Coronary artery (tissue), 2 donors: Measurements from ENCODE around the gene TYMP.

Source experiments
- DNase-seq: peaks from one replicate; pipeline ENCODE4 v3.0.0-alpha.2; 2017; ENCODE audit warnings: low spot score
- H3K27ac ChIP-seq, 2 donors: fragments of 200-600 bp; sonication (generic); one replicate each; pipeline ENCODE4 v1.5.1; 2016 to 2019
- H3K4me3 ChIP-seq: fragments of 200-600 bp; sonication (generic); 2 replicates; pipeline ENCODE4 v1.5.1; 2016; ENCODE audit warnings: mild to moderate bottlenecking, moderate library complexity
- TF ChIP-seq, protein P1 (sequence below): fragments of 200-600 bp; sonication (generic); IDR thresholded peaks from one replicate; pipeline ENCODE4 v1.5.1; 2019; ENCODE audit warnings: antibody characterized with exemption

Gene TYMP, protein sequence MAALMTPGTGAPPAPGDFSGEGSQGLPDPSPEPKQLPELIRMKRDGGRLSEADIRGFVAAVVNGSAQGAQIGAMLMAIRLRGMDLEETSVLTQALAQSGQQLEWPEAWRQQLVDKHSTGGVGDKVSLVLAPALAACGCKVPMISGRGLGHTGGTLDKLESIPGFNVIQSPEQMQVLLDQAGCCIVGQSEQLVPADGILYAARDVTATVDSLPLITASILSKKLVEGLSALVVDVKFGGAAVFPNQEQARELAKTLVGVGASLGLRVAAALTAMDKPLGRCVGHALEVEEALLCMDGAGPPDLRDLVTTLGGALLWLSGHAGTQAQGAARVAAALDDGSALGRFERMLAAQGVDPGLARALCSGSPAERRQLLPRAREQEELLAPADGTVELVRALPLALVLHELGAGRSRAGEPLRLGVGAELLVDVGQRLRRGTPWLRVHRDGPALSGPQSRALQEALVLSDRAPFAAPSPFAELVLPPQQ

DNA sequence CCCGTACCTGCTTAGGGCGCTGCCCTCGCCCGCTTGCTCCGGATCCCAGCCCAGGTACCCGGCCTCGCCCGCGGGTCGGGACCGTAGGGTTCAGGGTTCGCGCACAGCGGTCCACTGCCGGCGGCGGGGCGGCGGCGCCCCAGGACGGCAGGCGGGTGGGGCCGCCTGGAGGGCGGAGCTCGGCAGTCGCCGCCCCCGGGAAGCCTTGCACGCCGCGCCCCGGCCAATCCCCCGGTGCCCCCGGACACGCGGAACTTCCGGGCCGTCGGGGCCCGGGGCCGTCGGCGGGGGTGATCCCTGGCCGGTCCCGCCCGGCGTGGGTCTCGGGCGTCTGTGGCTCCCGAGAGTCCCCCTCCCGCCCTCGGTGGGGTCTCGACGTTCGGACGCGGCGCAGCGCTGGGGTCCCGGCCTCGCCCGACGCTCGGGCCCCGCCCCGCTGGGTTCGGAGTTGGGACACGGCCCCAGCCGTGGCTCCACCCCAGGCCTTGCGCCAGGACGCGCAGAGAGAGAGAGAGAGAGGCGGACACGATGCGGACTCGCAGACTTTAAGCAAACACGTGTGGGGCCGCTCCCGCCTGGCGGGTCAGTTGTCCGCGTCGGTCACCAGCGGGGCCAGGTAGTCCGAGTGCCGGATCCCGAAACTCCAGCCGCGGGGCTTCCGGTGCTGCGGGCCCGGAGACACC lies at the start of gene TYMP:
Gene TYMP (minus strand): TSS at position 116 of the 683 bp plus-strand sequence. CDS start 303 bp downstream, outside the sequence.
- H3K4me3 ChIP-seq: peak within 1 kb of the TSS; percentile 83
- peak; percentile 87 for DNase-seq
- TF ChIP-seq, protein P1, sequence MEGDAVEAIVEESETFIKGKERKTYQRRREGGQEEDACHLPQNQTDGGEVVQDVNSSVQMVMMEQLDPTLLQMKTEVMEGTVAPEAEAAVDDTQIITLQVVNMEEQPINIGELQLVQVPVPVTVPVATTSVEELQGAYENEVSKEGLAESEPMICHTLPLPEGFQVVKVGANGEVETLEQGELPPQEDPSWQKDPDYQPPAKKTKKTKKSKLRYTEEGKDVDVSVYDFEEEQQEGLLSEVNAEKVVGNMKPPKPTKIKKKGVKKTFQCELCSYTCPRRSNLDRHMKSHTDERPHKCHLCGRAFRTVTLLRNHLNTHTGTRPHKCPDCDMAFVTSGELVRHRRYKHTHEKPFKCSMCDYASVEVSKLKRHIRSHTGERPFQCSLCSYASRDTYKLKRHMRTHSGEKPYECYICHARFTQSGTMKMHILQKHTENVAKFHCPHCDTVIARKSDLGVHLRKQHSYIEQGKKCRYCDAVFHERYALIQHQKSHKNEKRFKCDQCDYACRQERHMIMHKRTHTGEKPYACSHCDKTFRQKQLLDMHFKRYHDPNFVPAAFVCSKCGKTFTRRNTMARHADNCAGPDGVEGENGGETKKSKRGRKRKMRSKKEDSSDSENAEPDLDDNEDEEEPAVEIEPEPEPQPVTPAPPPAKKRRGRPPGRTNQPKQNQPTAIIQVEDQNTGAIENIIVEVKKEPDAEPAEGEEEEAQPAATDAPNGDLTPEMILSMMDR: no peak
- peak within 1 kb of the TSS; percentile 66 to 98 for H3K27ac ChIP-seq

DNA sequence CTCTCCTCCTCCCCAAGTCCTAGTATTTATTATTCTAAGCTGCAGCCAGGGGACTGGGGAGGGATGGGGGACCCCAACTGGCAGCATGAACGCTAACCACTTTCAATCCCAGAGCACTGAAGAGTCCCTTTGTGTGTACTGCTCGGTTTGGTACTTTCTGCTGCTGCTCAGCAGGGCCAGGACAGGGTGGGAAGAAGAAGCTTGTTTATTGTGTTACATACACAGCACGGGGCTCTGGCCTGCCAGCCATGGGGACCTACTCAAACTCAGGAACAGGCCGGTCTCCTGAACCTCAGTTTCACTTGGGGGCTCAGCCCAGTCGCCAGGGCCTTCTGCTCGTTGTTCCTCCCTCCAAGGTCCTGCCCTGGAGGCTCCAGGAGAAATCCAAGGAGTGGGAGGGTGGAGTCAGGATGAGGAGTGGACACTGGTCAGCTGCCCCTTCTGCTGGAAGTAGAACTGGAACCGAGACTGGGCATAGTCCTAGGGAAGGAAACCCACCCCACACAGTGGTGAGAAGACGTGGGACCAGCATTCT lies 49.0 kb upstream of the TYMP start:
- H3K4me3 ChIP-seq: peak overlapping the region; percentile 46

DNA sequence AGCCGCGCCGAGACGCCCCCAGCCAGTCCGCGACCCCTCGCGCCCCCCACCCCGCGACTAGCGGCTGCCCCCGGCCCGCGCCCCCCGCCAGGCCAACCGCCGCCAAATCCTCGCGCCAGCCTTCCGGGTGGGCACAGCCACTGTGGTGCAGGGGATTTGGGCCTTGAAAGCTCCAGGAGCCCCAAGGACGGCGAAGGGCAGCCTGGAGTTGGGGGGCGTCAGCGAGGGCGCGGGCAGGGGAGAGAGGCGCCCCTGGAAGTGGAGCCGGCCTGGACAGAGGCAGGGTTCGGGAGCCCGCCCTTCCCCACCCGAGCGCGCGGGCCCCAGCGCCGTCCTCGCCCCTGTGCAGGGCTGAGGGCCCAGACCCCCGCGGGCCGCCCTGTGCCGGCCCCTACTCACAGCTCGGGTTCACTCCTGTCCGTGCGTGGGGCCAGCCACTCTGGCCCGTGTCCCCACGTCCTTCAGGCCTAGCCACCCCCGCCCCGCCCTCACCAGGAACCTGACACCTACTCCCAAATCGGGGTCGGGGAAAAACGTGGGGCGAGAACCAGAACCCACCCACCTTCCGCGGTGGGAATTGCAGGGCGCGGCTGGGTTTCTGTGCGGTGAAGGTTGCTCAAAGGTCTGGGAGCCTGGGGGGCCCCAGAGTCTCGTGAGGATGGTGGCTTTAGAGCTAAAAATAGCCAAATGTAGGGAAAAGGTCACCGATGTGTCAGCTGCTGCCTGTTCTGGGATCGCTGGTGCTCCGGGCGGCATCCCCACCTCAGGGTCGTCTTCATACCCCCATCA lies 48.4 kb upstream of the TYMP start, which contains the start of gene CPT1B:
Gene CPT1B (minus strand): TSS at position 441 of the 789 bp plus-strand sequence. CDS start 512 bp downstream, outside the sequence.
- Histone ChIP-seq H3K27ac (no peak within 1 kb of the TSS), H3K4me3 (peak within 1 kb of the TSS; percentile 46)
- no peak for DNase-seq
- TF ChIP-seq, protein P1: no peak

More for the DNA sequence above, 49.0 kb upstream of the TYMP start:
- TF ChIP-seq, protein P1: no peak
- no peak for DNase-seq
- H3K27ac ChIP-seq: no peak overlapping the region

DNA sequence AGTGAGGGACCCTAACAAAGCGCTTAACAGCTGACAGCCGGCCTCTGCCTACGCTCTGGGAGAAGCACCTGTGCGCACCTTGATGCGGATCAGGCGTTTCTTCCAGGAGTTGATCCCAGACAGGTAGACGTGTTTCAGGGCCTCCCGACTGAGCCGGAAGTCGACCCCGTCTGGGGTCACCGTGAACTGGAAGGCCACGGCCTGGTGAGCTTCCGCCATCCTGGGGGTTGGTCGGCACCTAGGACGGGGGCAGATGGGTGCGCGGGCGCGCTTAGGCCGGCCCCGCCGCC lies 47.8 kb upstream of the TYMP start:
- no peak for DNase-seq
- no peak overlapping the region for H3K4me3 ChIP-seq
- H3K27ac ChIP-seq: no peak overlapping the region
- TF ChIP-seq, protein P1: no peak

DNA sequence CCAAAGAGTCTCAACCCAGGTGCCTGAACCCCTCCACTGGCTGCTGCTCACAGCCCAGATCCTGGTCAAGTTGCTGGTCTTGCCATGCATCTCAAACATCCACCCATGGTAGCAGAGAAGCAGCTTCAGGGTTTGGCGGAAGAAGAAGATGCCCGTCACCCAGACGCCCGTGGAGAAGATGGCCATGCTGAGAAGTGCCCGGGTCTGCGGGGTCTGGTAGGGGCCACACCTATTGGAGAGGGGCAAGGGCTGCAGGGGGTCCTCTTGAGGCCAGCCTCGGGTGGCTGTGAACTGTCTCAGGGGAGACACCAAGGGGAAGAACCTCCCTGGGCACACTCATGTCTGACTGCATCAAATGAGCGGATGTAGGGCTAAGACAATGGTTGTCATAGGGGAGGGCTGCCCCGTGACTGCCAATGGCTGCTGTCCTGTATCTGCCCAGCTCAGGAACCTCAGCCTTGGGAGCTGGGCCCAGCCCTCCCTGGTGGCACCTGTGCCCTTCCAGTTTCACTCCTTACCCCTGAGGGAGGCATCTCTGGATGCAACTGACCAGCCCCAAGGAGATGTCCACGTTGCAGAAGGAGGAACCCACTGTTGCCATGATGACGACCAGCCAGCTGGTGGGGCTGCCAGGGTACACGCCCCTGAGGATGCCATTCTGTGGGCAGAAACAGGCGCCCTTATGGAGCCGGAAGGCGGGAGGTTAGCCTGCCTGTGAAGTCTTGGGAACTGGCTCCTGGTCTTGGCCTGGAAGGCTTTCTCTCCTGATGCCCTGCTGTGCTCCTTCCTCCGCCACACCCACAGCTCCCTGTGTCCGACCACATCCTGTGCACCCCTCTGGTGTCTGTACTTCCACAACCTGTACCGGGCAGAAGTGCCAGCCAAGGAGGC lies 47.2 kb upstream of the TYMP start:
- no peak for DNase-seq
- Histone ChIP-seq H3K27ac (no peak overlapping the region), H3K4me3 (no peak overlapping the region)
- TF ChIP-seq, protein P1: no peak

DNA sequence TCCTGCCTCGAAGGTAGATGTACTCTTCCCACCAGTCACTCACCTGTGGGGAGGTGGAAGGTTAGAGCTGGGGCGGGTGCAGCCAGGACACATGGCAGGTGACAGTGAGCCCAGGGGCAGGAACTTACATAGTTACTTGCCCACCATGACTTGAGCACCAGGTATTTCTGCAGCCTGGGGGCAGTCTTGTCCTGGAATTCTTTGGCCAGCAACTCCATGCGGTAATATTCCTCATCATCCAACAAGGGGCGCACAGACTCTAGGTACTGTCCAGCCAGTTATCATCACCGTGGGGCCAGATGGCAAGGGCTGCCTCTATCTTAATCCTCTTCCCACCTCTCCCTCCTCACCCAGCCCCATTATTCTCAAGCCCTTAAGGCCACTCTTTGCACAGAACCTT lies 46.3 kb upstream of the TYMP start:
- H3K4me3 ChIP-seq: no peak overlapping the region
- no peak for DNase-seq
- no peak overlapping the region for H3K27ac ChIP-seq
- TF ChIP-seq, protein P1: no peak
